HG03520 (cell line): ENCODE measurements around the gene GRM6.

Experiments
- ATAC-seq: cut with Tn5 transposase; IDR thresholded peaks from one replicate; pipeline ENCODE4 v1.9.1; 2021; ENCODE audit warnings: mild to moderate bottlenecking, moderate library complexity; ENCODE audit not compliant: unreplicated experiment

GRM6 gene

GRCh38 chr5:178994580-178995340, at the start of gene GRM6:
GRM6 (minus strand) TSS chr5:178995320; CDS start chr5:178994944, 376 bp downstream.
- no peak for ATAC-seq

- no peak for ATAC-seq
Measured at GRCh38 chr5:179044765-179045164, 49.6 kb upstream of the GRM6 start.

DNA sequence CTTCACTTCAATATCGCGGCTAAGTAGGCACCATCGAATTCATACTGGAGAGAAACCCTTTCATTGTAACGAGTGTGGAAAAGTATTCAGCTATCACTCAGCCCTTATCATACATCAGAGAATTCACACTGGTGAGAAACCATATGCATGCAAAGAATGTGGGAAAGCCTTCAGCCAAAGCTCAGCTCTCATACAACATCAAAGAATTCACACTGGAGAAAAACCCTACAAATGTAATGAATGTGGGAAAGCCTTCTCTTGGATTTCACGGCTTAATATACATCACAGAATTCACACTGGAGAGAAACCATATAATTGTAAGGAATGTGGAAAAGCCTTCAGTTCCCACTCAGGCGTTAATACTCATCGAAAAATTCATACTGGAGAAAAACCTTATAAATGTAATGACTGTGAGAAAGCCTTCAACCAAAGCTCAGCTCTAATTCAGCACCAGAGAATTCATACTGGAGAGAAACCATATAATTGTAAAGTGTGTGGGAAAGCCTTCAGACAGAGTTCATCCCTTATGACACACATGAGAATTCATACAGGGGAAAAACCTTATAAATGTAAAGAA, 38.0 kb upstream of the GRM6 start:
- ATAC-seq = no peak

GRCh38 chr5:179023528-179024189, 28.5 kb upstream of the GRM6 start, which contains the start of gene ZNF879:
ZNF879 (plus strand) TSS chr5:179023804; CDS start chr5:179025005, 1,201 bp downstream.
- peak; percentile 91 for ATAC-seq

DNA sequence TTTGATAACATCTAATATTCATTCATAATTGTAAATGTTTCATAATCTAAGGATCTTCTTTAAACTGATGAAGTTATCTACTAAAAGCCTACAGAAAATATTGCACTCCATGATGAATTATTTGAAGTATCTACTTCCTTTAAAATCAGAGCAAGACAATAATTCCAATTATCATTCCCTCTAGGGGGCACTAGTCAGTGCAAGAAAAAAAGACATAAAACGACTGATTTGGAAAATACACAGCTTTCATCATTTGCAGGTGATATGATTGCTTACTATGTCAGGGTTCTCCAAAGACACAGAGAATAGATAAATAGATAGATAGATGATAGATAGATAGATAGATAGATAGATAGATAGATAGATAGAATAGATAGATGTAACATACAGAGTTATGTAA, 13.5 kb upstream of the GRM6 start:
- no peak for ATAC-seq

DNA sequence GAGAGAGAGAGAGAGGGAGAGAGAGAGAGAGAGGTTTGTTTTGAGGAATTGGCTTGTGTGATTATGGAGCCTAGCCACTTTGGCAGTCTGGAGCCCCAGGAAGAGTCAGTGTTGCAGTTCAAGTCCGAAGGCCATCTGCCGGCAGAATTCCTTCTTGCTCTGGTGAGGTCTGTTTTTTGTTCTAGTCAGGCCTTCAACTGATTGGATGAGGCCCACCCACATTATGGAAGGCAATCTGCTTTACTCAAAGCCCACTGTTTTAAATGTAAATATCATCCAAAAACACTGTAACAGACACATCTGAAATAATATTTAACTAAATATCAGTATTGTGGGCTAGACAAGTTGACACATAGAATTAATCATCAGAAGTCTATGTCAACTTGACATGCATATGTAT, 11.4 kb upstream of the GRM6 start:
- no peak for ATAC-seq

- ATAC-seq = no peak
Measured at GRCh38 chr5:178998441-178998840, 3.3 kb upstream of the GRM6 start.

DNA sequence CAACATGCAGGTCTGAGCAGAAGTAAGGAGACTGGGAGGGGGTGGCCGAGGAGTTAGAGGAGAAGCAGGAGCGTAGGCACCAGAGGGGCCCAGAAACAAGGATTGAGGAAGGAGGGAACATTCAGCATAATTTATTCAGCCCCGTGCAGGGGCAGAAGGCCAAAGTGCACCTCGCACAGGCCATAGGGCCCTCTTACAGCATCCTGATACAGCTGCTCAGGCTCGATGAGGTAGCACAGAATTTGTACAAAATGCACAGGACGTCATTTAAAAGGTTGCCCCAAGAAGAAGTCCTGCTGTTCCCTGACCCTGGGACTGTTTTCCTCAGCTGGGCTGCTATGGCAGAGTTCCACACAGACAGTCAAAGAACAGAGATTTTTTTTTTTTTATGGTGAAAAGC, 2.1 kb upstream of the GRM6 start:
- no peak for ATAC-seq

DNA sequence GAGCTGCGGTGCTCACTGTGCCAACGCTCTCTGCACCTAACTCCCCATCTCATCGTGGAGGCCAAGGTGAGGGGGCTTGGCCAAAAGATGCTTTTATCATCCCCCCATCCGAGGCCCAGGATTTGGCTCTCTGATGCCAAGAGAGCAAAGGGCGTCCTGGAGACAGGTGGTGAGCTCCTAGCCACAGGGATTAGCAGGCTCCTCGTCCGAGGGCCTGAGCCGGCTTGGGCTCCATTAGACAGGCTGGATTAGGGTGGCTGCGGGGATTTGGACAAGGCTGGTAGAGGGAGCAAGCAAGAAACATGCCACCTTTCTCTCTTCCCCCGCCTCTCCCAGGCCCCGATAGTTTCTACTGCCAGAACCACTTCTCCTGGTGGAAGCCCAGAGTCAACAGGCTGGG, 1.0 kb upstream of the GRM6 start:
- no peak for ATAC-seq

DNA sequence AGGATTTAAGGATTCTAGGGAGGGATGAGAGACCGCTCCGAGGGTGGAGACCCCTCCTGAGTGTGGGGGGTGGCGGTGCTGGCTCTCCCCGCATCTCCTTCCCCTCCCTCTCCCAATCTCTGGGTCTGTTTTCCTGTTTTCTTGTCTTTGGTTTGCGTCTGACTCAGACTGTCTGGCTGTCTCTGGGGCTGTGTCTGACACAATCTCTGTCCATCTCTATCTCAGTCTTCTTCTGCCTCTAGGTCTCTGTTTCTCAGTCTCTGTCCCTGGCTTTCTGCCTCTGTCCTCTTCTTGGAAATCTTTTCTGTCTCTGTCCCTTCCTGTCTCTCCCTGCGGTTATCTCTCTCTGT, 196 bp upstream of the GRM6 start:
- ATAC-seq = no peak

- no peak for ATAC-seq
Measured at GRCh38 chr5:178993955-178994579, 1.1 kb downstream of the GRM6 start.

DNA sequence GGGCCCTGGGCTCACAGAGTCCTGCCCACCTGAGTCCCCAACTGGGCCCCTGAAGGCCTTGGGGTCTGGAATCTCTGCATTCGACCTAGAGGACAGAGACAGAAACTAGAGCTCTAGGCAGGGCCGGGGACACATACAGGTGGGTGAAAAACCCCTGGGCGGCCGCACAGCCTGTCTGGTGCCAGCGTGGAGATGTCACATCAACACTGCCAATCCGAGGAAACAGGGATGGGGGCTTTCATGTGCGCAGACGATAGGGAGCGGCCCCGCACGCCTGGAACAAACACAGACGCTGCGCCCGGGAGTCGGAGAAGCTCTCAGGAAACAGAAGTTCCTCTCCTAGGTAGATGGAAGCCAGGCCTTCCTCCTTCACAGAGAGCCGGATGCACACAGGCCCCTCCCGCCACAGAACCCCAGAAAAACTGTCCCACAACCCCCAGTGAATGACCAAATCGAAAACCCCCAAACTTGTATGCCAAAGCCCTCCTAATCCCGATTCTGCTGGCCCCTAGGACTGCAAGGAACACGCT, 1.8 kb downstream of the GRM6 start:
- ATAC-seq = no peak

GRCh38 chr5:178992291-178992895, 2.7 kb downstream of the GRM6 start:
- no peak for ATAC-seq

GRCh38 chr5:178991190-178992145, 3.7 kb downstream of the GRM6 start:
- ATAC-seq = no peak

GRCh38 chr5:178990491-178990890, 4.6 kb downstream of the GRM6 start:
- no peak for ATAC-seq

DNA sequence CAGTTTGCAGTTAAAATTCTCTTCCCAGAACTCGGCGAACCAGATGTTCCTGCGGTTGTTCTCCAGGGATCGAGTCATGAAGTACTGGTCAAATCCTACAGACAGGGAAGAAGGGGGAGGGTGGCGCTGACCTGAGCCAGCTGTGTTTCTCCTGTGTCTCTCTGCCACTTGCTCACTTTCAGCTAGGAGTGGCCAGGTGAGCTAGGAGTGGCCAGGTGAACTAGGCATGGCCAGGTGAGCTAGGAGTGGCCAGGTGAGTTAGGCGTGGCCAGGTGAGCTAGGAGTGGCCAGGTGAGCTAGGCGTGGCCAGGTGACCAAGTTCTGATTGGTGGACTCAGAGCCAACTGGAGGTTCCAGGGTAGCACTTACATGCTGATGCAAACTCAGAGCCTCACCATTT, 5.8 kb downstream of the GRM6 start:
- no peak for ATAC-seq

GRCh38 chr5:178988436-178989220, 6.5 kb downstream of the GRM6 start:
- no peak for ATAC-seq

DNA sequence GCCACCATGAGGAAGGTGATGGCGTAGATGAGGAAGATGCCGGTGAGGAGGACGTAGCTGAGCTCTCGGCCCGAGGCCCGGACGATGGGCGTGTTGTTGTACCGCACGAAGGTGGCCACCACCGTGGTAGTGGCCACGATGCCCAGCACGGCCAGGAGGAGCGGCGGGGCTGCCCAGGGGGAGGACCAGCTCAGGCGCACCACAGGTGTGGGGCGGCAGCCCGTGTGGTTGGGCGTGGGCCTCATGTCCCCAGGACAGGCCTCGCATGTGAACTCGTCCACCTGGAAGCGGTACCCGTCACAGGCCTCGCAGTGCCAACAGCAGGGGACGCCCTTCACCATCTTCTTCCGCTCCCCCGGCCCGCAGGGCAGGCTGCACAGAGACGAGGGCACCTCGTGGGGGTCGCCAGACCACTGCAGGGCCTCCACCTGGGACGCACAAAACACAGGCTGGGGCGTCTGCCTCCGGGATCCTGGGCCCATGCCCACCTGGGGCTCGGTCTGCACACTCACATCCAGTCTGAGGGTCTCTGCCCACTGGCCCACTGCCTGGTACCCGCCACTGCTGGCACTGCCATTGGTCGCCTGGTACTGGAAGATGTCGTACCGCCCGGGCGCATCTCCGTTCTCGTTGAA, 8.7 kb downstream of the GRM6 start:
- no peak for ATAC-seq
